ENCODE results near the gene PGGHG.
"Not testable (repeated sequence)": the region's sequence is repeated elsewhere in the genome, so short reads cannot be mapped to it uniquely, and the experiment has no call there.

The PGGHG gene

GRCh38 chr11:332651-333480, 43.9 kb downstream of the PGGHG start:
- no peak for DNase-seq

GRCh38 chr11:333616-334263, 44.8 kb downstream of the PGGHG start:
- not testable (repeated sequence) for DNase-seq

GRCh38 chr11:334264-334994, 45.5 kb downstream of the PGGHG start:
- DNase-seq: no peak

- no peak for DNase-seq
Observed at GRCh38 chr11:335779-336658, 47.1 kb downstream of the PGGHG start.

- DNase-seq: no peak
Observed at GRCh38 chr11:336659-337198, 47.8 kb downstream of the PGGHG start.

- no peak for DNase-seq
Observed at GRCh38 chr11:337711-338110, 48.8 kb downstream of the PGGHG start.

- no peak for DNase-seq
Observed at GRCh38 chr11:339963-340362, 51.0 kb downstream of the PGGHG start.

GRCh38 chr11:340539-341512, 51.9 kb downstream of the PGGHG start:
- no peak for DNase-seq

- no peak for DNase-seq
Observed at GRCh38 chr11:342328-342727, 53.4 kb downstream of the PGGHG start.

- no peak for DNase-seq
Observed at GRCh38 chr11:344836-345578, 56.1 kb downstream of the PGGHG start.
